ENCODE data around the gene BHMT. TPM values are rescaled to one million over a fixed set of nuclear protein-coding genes. Genes with fewer than 3 reads are reported as not detected.

BHMT gene
- total RNA-seq, 1 experiment from 2014 or later, result not detected

DNA sequence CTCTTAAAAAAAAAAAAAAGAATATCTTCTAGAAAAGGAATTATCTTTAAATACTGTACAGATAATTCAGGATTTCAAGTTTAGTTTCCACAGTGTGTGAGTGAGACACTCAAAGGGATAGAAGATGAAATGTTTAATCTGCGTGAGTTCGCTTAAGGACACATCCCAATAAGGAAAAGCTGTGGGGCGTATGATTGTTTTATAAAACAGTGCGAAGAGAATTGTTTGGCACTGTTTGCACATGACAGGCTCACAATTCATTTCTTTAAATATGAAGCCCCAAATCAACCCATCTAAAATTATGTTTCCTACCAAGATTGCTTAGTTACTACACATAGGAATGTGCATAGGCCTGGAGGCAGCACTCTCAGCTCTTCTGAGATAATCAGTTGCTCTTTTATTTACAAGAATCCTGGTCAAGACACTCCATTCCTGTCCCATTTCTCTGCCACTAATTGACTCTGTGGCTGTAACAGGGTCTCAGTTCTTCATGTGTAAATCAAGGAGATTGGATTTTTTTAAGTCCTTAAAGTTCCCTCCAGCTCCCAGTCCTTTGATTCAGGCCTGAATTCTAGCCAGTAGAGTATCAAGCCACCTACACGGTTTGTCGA, 60.1 kb downstream of the BHMT start:
- no peaks in the 10 kb centered on the region for H3K9me3 ChIP-seq (ENCODE audit: control insufficient read depth, insufficient read depth, low read depth, low read length)
- ChIA-PET POLR2A (no interaction called here), CTCF (interaction anchor here (0.5 kb wide), 1 partner anchor 9 kb away, joined by 4 read pairs; no protein-coding TSS in a partner anchor)
- in situ Hi-C loops (cut with HindIII; ENCODE audit: low pct_unique_long_range_greater_than_20kb, low sequenced_read_pairs), result no loop called here
- ATAC-seq (no peak), DNase-seq (ENCODE audit: low read depth, low spot score) (no peak)
- H3K4me3 ChIP-seq (ENCODE audit: low read depth in 2 of 2, low read length in 2 of 2), result no peak overlapping the region
- H3K4me1 ChIP-seq (ENCODE audit: control insufficient read depth, insufficient read depth, low read length), result no peaks in the 10 kb centered on the region
- no peak overlapping the region for H3K27ac ChIP-seq (ENCODE audit: low read length)
- TF ChIP-seq, protein P1, sequence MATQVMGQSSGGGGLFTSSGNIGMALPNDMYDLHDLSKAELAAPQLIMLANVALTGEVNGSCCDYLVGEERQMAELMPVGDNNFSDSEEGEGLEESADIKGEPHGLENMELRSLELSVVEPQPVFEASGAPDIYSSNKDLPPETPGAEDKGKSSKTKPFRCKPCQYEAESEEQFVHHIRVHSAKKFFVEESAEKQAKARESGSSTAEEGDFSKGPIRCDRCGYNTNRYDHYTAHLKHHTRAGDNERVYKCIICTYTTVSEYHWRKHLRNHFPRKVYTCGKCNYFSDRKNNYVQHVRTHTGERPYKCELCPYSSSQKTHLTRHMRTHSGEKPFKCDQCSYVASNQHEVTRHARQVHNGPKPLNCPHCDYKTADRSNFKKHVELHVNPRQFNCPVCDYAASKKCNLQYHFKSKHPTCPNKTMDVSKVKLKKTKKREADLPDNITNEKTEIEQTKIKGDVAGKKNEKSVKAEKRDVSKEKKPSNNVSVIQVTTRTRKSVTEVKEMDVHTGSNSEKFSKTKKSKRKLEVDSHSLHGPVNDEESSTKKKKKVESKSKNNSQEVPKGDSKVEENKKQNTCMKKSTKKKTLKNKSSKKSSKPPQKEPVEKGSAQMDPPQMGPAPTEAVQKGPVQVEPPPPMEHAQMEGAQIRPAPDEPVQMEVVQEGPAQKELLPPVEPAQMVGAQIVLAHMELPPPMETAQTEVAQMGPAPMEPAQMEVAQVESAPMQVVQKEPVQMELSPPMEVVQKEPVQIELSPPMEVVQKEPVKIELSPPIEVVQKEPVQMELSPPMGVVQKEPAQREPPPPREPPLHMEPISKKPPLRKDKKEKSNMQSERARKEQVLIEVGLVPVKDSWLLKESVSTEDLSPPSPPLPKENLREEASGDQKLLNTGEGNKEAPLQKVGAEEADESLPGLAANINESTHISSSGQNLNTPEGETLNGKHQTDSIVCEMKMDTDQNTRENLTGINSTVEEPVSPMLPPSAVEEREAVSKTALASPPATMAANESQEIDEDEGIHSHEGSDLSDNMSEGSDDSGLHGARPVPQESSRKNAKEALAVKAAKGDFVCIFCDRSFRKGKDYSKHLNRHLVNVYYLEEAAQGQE (IDR thresholded peaks at IDR 0.05; ENCODE audit: insufficient read depth in 1 of 2, low read depth in 2 of 2, low read length in 1 of 2), result no peak
- TF ChIP-seq POLR2AphosphoS5 (IDR thresholded peaks at IDR 0.05; ENCODE audit: low read depth, low read length) (no peak), SIN3A (IDR thresholded peaks at IDR 0.05; ENCODE audit: borderline replicate concordance, insufficient read depth, low read depth, low read length) (no peak), TCF7L2 (IDR thresholded peaks at IDR 0.05; ENCODE audit: low read depth, low read length) (no peak)
- TF ChIP-seq, protein P2, sequence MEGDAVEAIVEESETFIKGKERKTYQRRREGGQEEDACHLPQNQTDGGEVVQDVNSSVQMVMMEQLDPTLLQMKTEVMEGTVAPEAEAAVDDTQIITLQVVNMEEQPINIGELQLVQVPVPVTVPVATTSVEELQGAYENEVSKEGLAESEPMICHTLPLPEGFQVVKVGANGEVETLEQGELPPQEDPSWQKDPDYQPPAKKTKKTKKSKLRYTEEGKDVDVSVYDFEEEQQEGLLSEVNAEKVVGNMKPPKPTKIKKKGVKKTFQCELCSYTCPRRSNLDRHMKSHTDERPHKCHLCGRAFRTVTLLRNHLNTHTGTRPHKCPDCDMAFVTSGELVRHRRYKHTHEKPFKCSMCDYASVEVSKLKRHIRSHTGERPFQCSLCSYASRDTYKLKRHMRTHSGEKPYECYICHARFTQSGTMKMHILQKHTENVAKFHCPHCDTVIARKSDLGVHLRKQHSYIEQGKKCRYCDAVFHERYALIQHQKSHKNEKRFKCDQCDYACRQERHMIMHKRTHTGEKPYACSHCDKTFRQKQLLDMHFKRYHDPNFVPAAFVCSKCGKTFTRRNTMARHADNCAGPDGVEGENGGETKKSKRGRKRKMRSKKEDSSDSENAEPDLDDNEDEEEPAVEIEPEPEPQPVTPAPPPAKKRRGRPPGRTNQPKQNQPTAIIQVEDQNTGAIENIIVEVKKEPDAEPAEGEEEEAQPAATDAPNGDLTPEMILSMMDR (IDR thresholded peaks at IDR 0.05), result no peak
- BruUV-seq (replicated peaks), result no TSS peak
- no peaks in the 10 kb centered on the region for H3K27me3 ChIP-seq (ENCODE audit: control insufficient read depth, insufficient read depth, low read length)
- H3K36me3 ChIP-seq (ENCODE audit: control insufficient read depth, insufficient read depth, low read length), result no peaks in the 10 kb centered on the region
- intact Hi-C loops (cut with micrococcal nuclease; ENCODE audit: unreplicated experiment), result no loop called here

DNA sequence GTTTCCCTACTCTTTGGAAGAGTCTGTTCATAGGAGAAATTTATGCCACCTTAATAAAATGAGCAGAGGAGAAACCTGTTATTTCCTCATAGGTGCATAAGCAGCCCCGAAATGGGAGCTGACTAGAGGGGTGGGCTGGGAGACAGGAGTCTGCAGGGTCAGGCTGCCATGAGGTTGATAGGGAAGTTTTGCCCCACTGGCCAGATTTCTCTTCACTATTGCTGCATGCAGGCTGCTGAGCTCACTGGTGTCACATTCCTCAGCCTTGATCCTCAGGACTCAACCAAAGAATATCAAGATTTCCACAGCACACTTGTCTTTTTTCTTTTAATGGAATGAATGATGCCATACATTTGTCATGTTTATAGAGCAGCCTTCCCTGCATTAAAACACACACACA, 60.7 kb downstream of the BHMT start:
- in situ Hi-C loops (cut with HindIII; ENCODE audit: low pct_unique_long_range_greater_than_20kb, low sequenced_read_pairs) (no loop called here), intact Hi-C loops (cut with micrococcal nuclease; ENCODE audit: unreplicated experiment) (no loop called here)
- Histone ChIP-seq H3K27ac (ENCODE audit: low read length) (no peak overlapping the region), H3K27me3 (ENCODE audit: control insufficient read depth, insufficient read depth, low read length) (no peaks in the 10 kb centered on the region), H3K4me3 (ENCODE audit: low read depth in 2 of 2, low read length in 2 of 2) (no peak overlapping the region), H3K9me3 (ENCODE audit: control insufficient read depth, insufficient read depth, low read depth, low read length) (no peaks in the 10 kb centered on the region), H3K4me1 (ENCODE audit: control insufficient read depth, insufficient read depth, low read length) (no peaks in the 10 kb centered on the region), H3K36me3 (ENCODE audit: control insufficient read depth, insufficient read depth, low read length) (no peaks in the 10 kb centered on the region)
- BruUV-seq (replicated peaks), result no TSS peak
- TF ChIP-seq, protein P2 (IDR thresholded peaks at IDR 0.05), result no peak
- TF ChIP-seq TCF7L2 (IDR thresholded peaks at IDR 0.05; ENCODE audit: low read depth, low read length) (no peak), SIN3A (IDR thresholded peaks at IDR 0.05; ENCODE audit: borderline replicate concordance, insufficient read depth, low read depth, low read length) (no peak), POLR2AphosphoS5 (IDR thresholded peaks at IDR 0.05; ENCODE audit: low read depth, low read length) (no peak)
- TF ChIP-seq, protein P1 (IDR thresholded peaks at IDR 0.05; ENCODE audit: insufficient read depth in 1 of 2, low read depth in 2 of 2, low read length in 1 of 2), result no peak
- POLR2A ChIA-PET, result no interaction called here
- ATAC-seq, result no peak
- no peak for DNase-seq (ENCODE audit: low read depth, low spot score)
- CTCF ChIA-PET, result interaction anchor here (0.5 kb wide), 1 partner anchor 9 kb away, joined by 4 read pairs; no protein-coding TSS in a partner anchor

Data from Panc1 (cell line).